Smooth muscle cell of the umbilical artery (primary cell): ENCODE results near the gene SOX9. TPM values are rescaled to one million over a fixed set of nuclear protein-coding genes. Genes with fewer than 3 reads are reported as not detected.

Source experiments
- total RNA-seq: library from RNA; depleted of rRNA; stranded (reverse); fragments of >200 nt; gene quantifications from 2 replicates; pipeline ENCODE4 v1.2.3, GENCODE V29; 2014

SOX9 gene
- 1.8 and 11.9 TPM in 2 replicates for total RNA-seq

DNA sequence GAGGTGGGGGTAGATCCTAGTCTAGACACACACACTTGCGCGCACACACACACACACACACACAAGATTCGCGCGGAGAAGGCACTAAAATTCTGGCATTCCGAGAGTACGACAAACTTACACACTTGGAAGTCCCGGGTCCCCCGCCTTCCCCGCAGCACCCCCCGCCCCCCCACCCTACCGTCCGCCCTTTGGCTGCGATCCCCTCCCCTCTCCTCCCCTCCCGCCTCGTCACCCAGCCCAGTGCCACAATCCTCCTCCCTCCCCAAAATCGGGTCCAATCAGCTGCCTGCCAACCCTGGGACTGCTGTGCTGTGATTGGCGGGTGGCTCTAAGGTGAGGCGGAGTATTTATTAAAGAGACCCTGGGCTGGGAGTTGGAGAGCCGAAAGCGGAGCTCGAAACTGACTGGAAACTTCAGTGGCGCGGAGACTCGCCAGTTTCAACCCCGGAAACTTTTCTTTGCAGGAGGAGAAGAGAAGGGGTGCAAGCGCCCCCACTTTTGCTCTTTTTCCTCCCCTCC, at the start of gene SOX9:
SOX9 (plus strand) TSS at position 379 of the 522 bp plus-strand sequence. CDS start 372 bp downstream, outside the sequence.

